ENCODE measurements around the gene DHX35. TPM values are rescaled to one million over a fixed set of nuclear protein-coding genes. Genes with fewer than 3 reads are reported as not detected.

Gene DHX35
- total and polyA plus RNA-seq, 2 of the 13 experiments (the other 11 are each of a cell fraction or from before 2014, with no cell fraction given) = 25.8 to 28.7 TPM

- TF ChIP-seq THAP11 (CRISPR knock-in tag; IDR thresholded peaks at IDR 0.05) = peak; percentile 32; the same call in 1 of the 2 replicates
- no peak for TF ChIP-seq FUBP1 (CRISPR knock-in tag; IDR thresholded peaks at IDR 0.05; ENCODE audit: borderline replicate concordance)
- no peak for TF ChIP-seq GABPA (IDR thresholded peaks at IDR 0.05; ENCODE audit: low read depth, low read length)
- TF ChIP-seq GABPA (CRISPR knock-in tag; IDR thresholded peaks at IDR 0.05; ENCODE audit: low read depth) = peak; percentile 28; the same call in 1 of the 2 replicates
- TF ChIP-seq ZNF362 (CRISPR knock-in tag; IDR thresholded peaks at IDR 0.05; ENCODE audit: borderline replicate concordance) = no peak
- TF ChIP-seq SNAI1 (CRISPR knock-in tag; IDR thresholded peaks at IDR 0.05; ENCODE audit: borderline replicate concordance) = no peak
- TF ChIP-seq RCOR2 (CRISPR knock-in tag; IDR thresholded peaks at IDR 0.05) = no peak; the same call in 1 of the 2 replicates
- no peak for TF ChIP-seq ZC3H4 (CRISPR knock-in tag; IDR thresholded peaks at IDR 0.05; ENCODE audit: borderline replicate concordance)
- TF ChIP-seq ZNF773 (CRISPR knock-in tag; IDR thresholded peaks at IDR 0.05; ENCODE audit: borderline replicate concordance) = no peak
- peak; percentile 53; the same call in 1 of the 2 replicates for TF ChIP-seq GATA4 (IDR thresholded peaks at IDR 0.05; ENCODE audit: borderline replicate concordance, low read depth)
- TF ChIP-seq HCFC1 (IDR thresholded peaks at IDR 0.05; ENCODE audit: low read depth, low read length) = no peak
- TF ChIP-seq ZNF761 (CRISPR knock-in tag; conservative IDR thresholded peaks at IDR 0.05) = no peak
- TF ChIP-seq TEAD3 (CRISPR knock-in tag; optimal IDR thresholded peaks at IDR 0.05; ENCODE audit: borderline replicate concordance) = peak; percentile 75
- TF ChIP-seq DRAP1 (CRISPR knock-in tag; IDR thresholded peaks at IDR 0.05) = peak; percentile 35
- TF ChIP-seq TOE1 (CRISPR knock-in tag; IDR thresholded peaks at IDR 0.05) = no peak
- peak in 1 of 2 experiments; percentile 29; a peak in 1 of 4 replicates for TF ChIP-seq HMGXB4 (CRISPR knock-in tag; IDR thresholded peaks at IDR 0.05; ENCODE audit: borderline replicate concordance in 1 of 2, low read depth in 1 of 2)
- no peak for TF ChIP-seq SIN3A (IDR thresholded peaks at IDR 0.05; ENCODE audit: borderline replicate concordance, low read depth, low read length)
- TF ChIP-seq ZNF33A (CRISPR knock-in tag; IDR thresholded peaks at IDR 0.05; ENCODE audit: borderline replicate concordance) = no peak
- TF ChIP-seq ZNF503 (CRISPR knock-in tag; IDR thresholded peaks at IDR 0.05) = peak; percentile 36; the same call in 1 of the 2 replicates
Measured at GRCh38 chr20:38999965-39000910, 38.1 kb downstream of the DHX35 start (continued).

Measured in HepG2 (cell line).